OCI-LY3 (cell line): ENCODE results near the gene GSG1L.

Experiments used
- H2AFZ ChIP-seq: fragments of 200-600, 300-600 bp; shearing (Covaris generic); 2 replicates; pipeline ENCODE4 v1.6.0; 2014; ENCODE audit warnings: antibody characterized with exemption, low read depth, low read length
- H3K27ac ChIP-seq: fragments of 200-600, 300-600 bp; sonication (generic); 2 replicates; pipeline ENCODE4 v1.5.1; 2014; ENCODE audit warnings: mild to moderate bottlenecking, low read length, moderate library complexity, mixed read lengths
- H3K27me3 ChIP-seq: fragments of 200-600, 300-600 bp; sonication (generic); 2 replicates; pipeline ENCODE4 v1.6.1; 2014; ENCODE audit warnings: low read depth, low read length, mixed read lengths
- H3K36me3 ChIP-seq: fragments of 200-600, 300-600 bp; sonication (generic); replicated peaks from 2 replicates; pipeline ENCODE3; 2014; ENCODE audit warnings: low read depth, low read length, mixed read lengths
- H3K4me1 ChIP-seq: fragments of 300-600, 200-600 bp; sonication (generic); 2 replicates; pipeline ENCODE4 v1.6.1; 2014; ENCODE audit warnings: low read length, mixed read lengths
- H3K4me2 ChIP-seq: fragments of 200-600, 300-600 bp; sonication (generic); 2 replicates; pipeline ENCODE4 v1.6.1; 2014; ENCODE audit warnings: low read length, mixed read lengths
- H3K4me3 ChIP-seq: fragments of 300-600, 200-600 bp; sonication (generic); 2 replicates; pipeline ENCODE4 v1.5.1; 2014; ENCODE audit warnings: antibody characterized with exemption, mild to moderate bottlenecking, low read length, moderate library complexity
- H3K79me2 ChIP-seq: fragments of 300-600, 200-600 bp; shearing (Covaris generic); 2 replicates; pipeline ENCODE4 v1.6.1; 2014; ENCODE audit warnings: mild to moderate bottlenecking, low read length, mixed read lengths
- H3K9ac ChIP-seq: fragments of 300-600, 200-600 bp; shearing (Covaris generic); 2 replicates; pipeline ENCODE4 v1.6.0; 2014; ENCODE audit warnings: mild to moderate bottlenecking, low read length, moderate library complexity
- H3K9me3 ChIP-seq: fragments of 200-600, 300-600 bp; shearing (Covaris generic); 2 replicates; pipeline ENCODE4 v1.6.1; 2014; ENCODE audit warnings: low read length, mixed read lengths; ENCODE audit not compliant: insufficient read depth
- H4K20me1 ChIP-seq: fragments of 200-600, 300-600 bp; sonication (generic); 2 replicates; pipeline ENCODE4 v1.6.1; 2016; ENCODE audit warnings: low read length, mixed read lengths; ENCODE audit not compliant: insufficient read depth
- CTCF ChIP-seq: fragments of 200-600, 300-600 bp; sonication (generic); IDR thresholded peaks from 2 replicates; pipeline ENCODE4 v1.5.1; 2014; ENCODE audit warnings: antibody characterized with exemption, low read length, low read depth
- EZH2phosphoT487 ChIP-seq: fragments of 200-600 bp; shearing (Covaris generic); IDR thresholded peaks from 2 replicates; pipeline ENCODE4 v1.6.1; 2018; ENCODE audit warnings: antibody characterized with exemption, mixed run types, low read depth

The GSG1L gene

GRCh38 chr16:27751233-27751632, 312.3 kb downstream of the GSG1L start:
- no peaks in the 10 kb centered on the region for H3K27me3 ChIP-seq
- no peaks in the 10 kb centered on the region for H3K36me3 ChIP-seq
- TF ChIP-seq EZH2phosphoT487: no peak
- TF ChIP-seq CTCF: no peak
- no peak overlapping the region for H3K4me3 ChIP-seq
- no peaks in the 10 kb centered on the region for H4K20me1 ChIP-seq
- no peak overlapping the region for H3K4me2 ChIP-seq
- no peak overlapping the region for H3K9ac ChIP-seq
- H2AFZ ChIP-seq: no peak overlapping the region
- H3K79me2 ChIP-seq: no peaks in the 10 kb centered on the region
- no peak overlapping the region for H3K27ac ChIP-seq
- no peaks in the 10 kb centered on the region for H3K4me1 ChIP-seq
- H3K9me3 ChIP-seq: no peaks in the 10 kb centered on the region

- no peaks in the 10 kb centered on the region for H3K27me3 ChIP-seq
- H3K9ac ChIP-seq: no peak overlapping the region
- no peaks in the 10 kb centered on the region for H3K9me3 ChIP-seq
- TF ChIP-seq EZH2phosphoT487: no peak
- no peak for TF ChIP-seq CTCF
- H3K36me3 ChIP-seq: no peaks in the 10 kb centered on the region
- no peak overlapping the region for H2AFZ ChIP-seq
- no peak overlapping the region for H3K27ac ChIP-seq
- H3K79me2 ChIP-seq: no peaks in the 10 kb centered on the region
- no peaks in the 10 kb centered on the region for H3K4me1 ChIP-seq
- no peaks in the 10 kb centered on the region for H4K20me1 ChIP-seq
- H3K4me2 ChIP-seq: no peak overlapping the region
- no peak overlapping the region for H3K4me3 ChIP-seq
These were observed 313.6 kb downstream of the GSG1L start for GRCh38 chr16:27749946-27750345.

GRCh38 chr16:27749547-27749875, 314.0 kb downstream of the GSG1L start:
- no peak for TF ChIP-seq CTCF
- Histone ChIP-seq H3K27ac (no peak overlapping the region), H3K4me2 (no peak overlapping the region)

GRCh38 chr16:27748868-27749546, 314.5 kb downstream of the GSG1L start:
- no peaks in the 10 kb centered on the region for H3K79me2 ChIP-seq
- H3K9me3 ChIP-seq: no peaks in the 10 kb centered on the region
- no peak overlapping the region for H2AFZ ChIP-seq
- no peaks in the 10 kb centered on the region for H3K36me3 ChIP-seq
- no peak overlapping the region for H3K9ac ChIP-seq
- no peak for TF ChIP-seq CTCF
- no peak for TF ChIP-seq EZH2phosphoT487
- H3K27me3 ChIP-seq: no peaks in the 10 kb centered on the region
- H4K20me1 ChIP-seq: no peaks in the 10 kb centered on the region
- H3K4me2 ChIP-seq: peak overlapping the region; percentile 48; the same call in 1 of the 2 replicates
- no peak overlapping the region for H3K4me3 ChIP-seq
- H3K27ac ChIP-seq: no peak overlapping the region
- no peaks in the 10 kb centered on the region for H3K4me1 ChIP-seq

More at GRCh38 chr16:27749547-27749875, 314.0 kb downstream of the GSG1L start:
- Histone ChIP-seq H3K4me3 (no peak overlapping the region), H3K27me3 (no peaks in the 10 kb centered on the region), H3K4me1 (no peaks in the 10 kb centered on the region), H3K9me3 (no peaks in the 10 kb centered on the region), H3K36me3 (no peaks in the 10 kb centered on the region), H3K9ac (no peak overlapping the region), H3K79me2 (no peaks in the 10 kb centered on the region), H2AFZ (no peak overlapping the region), H4K20me1 (no peaks in the 10 kb centered on the region)
